A172 (cell line): ENCODE data around the gene RIC1. TPM values are rescaled to one million over a fixed set of nuclear protein-coding genes. Genes with fewer than 3 reads are reported as not detected.
"Not testable (repeated sequence)": the region's sequence is repeated elsewhere in the genome, so short reads cannot be mapped to it uniquely, and the experiment has no call there.

Source experiments
- DNase-seq: peaks from one replicate; pipeline ENCODE4 v3.0.0-alpha.2; 2015; ENCODE audit warnings: low spot score
- total RNA-seq: library from RNA; depleted of rRNA; stranded (reverse); fragments of >200 nt; shearing (Covaris generic); gene quantifications from 2 replicates; pipeline ENCODE4 v1.2.3, GENCODE V29; 2014

RIC1 gene
- total RNA-seq, 1 experiment from 2014 or later: 20.4 TPM

GRCh38 chr9:5620494-5620893 lies 8.4 kb upstream of the RIC1 start:
- no peak for DNase-seq

DNA sequence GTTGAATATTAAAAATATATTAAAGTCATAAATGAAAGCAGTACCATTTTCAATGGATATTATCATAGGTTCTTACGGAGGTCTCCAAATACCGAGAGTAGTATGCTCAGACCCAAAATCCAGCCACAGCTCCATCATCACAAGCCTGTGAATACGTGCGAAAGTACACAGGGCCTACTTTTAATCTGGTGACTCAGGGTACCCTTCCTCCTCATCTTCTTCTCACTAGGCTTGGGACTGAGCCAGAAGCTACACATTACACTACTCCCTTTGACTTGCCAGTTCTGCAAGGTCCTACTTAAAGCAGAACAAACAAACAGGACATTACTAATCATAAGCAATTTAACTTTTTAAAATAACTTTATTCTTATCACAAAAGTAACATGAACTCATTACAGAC lies 7.6 kb upstream of the RIC1 start:
- peak; percentile 68 for DNase-seq

- DNase-seq: peak; percentile 66
Observed at GRCh38 chr9:5622016-5622415, 6.9 kb upstream of the RIC1 start.

DNA sequence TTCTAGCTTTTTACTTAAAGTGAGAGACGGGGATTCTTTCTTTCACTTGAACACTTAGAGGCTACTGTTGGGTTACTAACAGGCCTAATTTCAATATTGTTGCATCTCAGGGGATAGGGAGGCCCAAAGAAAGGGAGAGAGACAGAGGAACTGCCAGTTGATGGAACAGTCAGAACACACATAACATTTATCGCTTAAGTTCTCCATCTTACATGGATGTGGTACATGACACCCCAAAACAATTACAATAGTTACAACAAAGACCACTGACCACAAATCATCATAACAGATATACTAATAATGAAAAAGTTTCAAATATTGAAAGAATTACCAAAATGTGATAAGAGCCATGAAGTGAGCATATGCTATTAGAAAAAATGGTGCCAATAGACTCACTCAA lies 4.3 kb upstream of the RIC1 start:
- no peak for DNase-seq

- DNase-seq: no peak
Observed at GRCh38 chr9:5626727-5627634, 1.9 kb upstream of the RIC1 start.

- DNase-seq: not testable (repeated sequence)
Observed at GRCh38 chr9:5627686-5628085, 1.2 kb upstream of the RIC1 start.

GRCh38 chr9:5628183-5628529 lies 751 bp upstream of the RIC1 start:
- DNase-seq: no peak

GRCh38 chr9:5629312-5630080 lies 589 bp downstream of the RIC1 start:
- no peak for DNase-seq

DNA sequence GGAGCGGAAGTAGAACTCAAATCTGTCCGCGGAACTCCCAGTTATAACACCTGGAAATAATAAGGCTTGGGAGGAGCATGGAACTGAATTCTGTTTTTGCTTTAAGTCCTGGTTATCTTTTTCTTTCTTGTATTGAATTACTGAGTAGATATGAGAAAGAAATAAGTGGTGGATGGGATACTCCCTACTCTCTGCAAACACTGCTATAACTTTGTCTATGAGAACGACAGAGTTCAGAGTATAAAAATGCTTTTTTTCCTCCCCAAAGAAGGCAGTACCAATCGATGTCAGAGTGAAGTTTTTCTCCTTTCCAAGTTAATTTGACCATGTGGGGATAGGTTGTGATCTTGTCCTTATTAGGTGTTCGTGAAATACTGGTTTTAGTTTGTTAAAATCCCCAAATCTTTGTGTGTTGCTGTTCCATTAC lies 1.2 kb downstream of the RIC1 start:
- DNase-seq: peak; percentile 26

- DNase-seq: no peak
Observed at GRCh38 chr9:5631026-5631425, 2.1 kb downstream of the RIC1 start.

DNA sequence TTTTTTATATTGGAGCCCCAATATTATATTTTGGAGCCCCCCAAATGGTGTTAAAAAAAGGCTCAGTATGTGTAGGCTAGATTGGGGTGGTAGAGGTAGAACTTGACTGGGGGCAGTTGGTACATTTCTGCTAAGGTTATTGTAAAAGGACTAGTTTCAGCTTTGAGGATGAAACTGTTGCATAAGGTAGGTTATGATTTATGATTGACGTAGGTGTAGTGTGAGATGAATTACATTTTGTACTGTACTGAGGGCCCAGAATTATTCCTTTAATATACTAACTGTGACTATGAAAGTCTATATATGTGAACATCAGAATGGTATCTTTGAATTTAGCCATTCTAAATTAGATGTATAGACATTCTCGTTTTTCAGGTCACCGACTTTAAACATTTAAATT lies 3.6 kb downstream of the RIC1 start:
- no peak for DNase-seq

DNA sequence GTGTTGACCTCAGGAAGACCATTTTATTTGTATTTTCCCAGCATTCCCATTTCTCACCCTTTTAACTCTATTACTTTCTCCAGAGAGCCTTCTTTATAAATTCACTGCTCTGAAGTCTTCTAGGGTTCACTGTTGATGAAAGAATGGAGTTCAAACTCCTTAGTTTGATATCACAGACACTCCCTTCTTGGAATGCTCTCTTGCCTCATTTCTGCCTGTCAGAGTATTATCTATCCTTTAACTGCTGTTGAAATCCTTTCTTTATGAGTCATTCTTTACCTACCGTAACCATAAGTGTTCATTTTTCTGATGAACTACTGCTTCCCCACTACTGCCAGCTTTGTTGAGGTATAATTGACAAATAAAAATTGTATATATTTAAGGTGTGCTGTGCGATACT lies 4.3 kb downstream of the RIC1 start:
- DNase-seq: peak; percentile 63

DNA sequence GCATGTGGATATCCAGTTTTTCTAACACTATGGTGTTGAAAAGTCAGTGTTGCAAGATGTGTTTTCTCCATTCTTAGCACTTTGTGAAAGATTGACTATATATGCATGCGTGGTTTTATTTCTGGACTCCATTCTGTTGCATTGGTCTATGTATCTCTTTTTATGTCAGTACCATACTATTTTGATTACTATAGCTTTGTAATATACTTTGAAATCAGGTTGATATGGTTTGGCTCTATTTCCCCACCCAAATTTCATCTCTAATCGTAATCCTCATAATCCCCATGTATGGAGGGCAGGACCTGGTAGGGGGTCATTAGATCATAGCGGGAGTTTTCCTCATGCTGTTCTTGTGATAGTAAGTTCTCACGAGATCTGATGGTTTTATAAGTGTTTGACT lies 6.5 kb downstream of the RIC1 start:
- DNase-seq: no peak

DNA sequence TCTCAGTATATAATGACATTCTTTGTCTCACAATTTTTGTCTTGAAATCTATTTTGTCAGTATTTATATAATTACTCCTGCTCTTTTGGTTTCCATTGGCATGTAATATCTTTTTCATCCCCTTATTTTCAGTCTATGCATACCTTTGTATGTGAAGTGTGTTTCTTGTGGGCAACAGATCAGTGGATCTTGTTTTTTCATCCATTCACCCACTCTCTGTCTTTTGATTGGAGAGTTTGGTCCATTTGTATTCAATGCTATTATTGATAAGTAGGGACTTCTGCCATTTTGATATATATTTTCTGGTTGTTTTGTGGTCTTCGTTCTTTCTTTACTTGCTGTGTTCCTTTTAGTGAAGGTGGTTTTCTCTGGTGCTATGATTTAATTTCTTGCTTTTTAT lies 10.9 kb downstream of the RIC1 start:
- no peak for DNase-seq

DNA sequence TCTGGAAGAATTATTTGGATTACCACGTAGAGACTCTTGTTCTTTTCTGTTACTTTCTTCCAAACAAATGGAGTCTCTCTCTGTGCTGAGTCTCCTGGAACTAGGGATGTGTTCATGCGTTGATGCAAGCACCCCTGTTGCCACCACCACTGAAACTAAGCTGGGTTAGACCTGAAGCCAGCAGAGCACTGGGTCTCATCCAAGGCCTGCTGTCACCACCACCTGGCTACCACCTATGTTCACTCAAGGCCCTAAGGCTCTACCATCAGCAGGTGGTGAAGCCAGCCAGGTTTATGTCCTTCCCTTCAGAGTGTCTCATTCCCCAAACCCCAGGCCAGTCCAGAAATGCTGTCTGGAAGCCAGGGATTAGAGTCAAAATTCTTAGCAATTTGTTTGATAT lies 13.3 kb downstream of the RIC1 start:
- no peak for DNase-seq

- DNase-seq: no peak
Observed at GRCh38 chr9:5643005-5643624, 14.2 kb downstream of the RIC1 start.

DNA sequence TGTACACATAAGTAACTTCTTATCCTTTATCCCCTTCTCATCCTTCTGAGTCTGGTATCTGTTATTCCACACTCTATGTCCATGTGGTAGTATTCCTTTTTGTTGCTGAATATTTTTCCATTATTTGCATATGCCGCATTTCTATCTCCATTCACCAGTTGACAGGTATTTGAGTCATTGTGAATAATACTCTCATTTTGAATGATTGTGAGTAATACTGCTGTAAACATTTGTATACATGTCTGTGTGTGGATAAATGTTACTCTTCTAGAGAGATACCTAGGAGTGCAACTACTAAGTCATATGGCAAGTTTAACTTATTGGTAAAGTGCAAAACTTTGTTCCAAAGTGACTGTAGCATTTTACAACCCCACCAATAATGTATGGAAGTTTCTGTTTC lies 15.6 kb downstream of the RIC1 start:
- DNase-seq: no peak

GRCh38 chr9:5646116-5646515 lies 17.2 kb downstream of the RIC1 start:
- no peak for DNase-seq

DNA sequence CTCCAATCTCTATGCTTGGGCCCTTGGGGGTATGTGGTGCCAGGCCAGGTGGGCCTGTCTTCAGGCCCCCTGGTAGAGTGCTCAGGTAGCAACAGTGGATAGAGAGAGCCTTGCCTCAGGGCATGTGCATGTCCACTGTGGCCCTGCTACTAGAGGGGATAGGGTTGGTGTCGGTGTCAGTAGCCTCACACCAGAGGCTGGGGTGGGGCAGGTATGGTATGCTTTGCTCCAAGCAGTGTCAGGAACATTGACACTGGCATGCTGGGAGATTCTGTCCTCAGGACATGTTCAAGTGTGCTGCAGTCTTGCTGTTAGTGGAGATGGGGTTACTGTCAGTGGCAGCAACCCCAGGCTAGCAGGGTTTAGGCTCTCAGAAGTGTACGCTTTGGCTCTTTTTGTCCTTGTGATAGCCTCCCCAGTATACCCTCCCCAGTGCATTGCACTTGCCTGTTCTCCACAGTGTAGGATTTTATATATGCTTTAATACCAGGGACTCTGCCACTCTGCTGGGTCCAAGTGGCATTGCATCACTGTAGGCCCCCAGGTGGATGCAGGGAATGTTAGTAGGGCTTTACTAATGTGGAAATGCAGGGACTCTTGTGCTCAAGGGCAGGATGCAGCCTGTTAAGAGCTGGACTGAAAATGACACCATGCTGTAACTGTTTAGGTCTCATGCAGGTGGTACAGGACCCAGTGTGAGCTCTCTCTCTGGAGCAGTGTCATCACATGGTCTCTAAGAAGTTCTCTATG lies 21.6 kb downstream of the RIC1 start:
- DNase-seq: no peak

- DNase-seq: peak; percentile 12
Observed at GRCh38 chr9:5651246-5651645, 22.3 kb downstream of the RIC1 start.

- DNase-seq: no peak
Observed at GRCh38 chr9:5652821-5653220, 23.9 kb downstream of the RIC1 start.

GRCh38 chr9:5662804-5663203 lies 33.9 kb downstream of the RIC1 start:
- not testable (repeated sequence) for DNase-seq
